HepG2 (cell line): ENCODE results near the gene ZG16.

Experiments
- POLR2A ChIP-seq, 2 experiments: IDR thresholded peaks; 2 replicates each; pipeline ENCODE4 v1.6.1; 2011; ENCODE audit warnings: low read depth in 2 of 2, low read length in 2 of 2, mild to moderate bottlenecking in 1 of 2, moderate library complexity in 1 of 2; ENCODE audit not compliant: insufficient read depth in 1 of 2
- ZFX ChIP-seq: sonication (generic); formaldehyde crosslinking; IDR thresholded peaks from 2 replicates; pipeline ENCODE4 v1.4.0; 2020; ENCODE audit warnings: mild to moderate bottlenecking, low read depth, missing genetic modification reagents, moderate library complexity

DNA sequence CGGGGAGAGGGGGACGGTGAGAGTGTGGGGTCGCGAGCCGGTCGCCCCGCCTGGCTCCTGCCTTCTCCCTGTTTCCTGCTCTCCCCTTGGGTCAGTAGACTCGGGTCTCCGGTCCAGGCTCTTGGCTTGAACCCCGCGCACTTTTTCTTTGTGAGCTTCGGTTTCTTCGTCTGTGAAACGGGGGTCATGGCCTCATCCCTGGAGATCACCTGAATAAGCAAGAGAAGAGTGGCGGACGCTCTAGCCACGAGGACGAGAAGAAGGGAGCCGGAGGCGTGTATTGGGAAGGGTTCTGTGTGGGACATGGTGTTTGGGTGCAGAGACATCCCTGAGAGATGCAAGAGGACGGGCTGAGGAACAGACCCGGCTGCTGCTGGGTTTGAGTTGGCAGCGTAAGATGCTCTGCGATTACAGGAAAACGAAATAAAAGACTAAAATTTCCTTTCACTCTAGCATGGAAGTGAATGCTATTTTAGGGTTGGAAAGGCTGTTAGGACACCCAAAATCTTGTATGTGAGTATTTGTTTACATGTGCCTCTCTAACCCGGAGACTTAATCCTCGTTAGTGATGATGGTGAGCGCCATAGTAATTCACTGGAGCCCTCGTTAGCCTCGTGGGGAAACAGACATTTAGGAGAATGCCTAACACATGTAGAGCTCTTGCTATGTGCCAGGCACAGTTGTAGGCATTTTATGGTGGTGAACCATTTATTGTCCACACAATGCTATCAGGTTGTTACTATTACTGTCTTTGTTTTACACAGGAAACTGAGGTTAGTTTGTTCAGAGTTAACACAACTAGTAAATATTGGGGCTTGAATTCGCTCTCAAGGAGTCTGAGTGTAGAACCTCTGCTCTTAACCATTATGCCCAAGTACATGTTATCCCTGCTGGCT is 13.1 kb downstream of the ZG16 start:
- TF ChIP-seq ZFX (CRISPR knock-in tag) (no peak), POLR2A (IDR thresholded peaks at IDR 0.05; ENCODE audit: insufficient read depth in 1 of 2, low read depth in 2 of 2, low read length in 2 of 2) (no peak)
